Upper lobe of left lung (tissue), 6 donors: ENCODE measurements around the gene TRMT2B. TPM values are rescaled to one million over a fixed set of nuclear protein-coding genes. Genes with fewer than 3 reads are reported as not detected.

Source experiments
- ATAC-seq, 2 donors: fragments of 200-7000 bp; cut with Tn5 transposase; one replicate each; pipeline ENCODE4 v1.9.1; 2022; ENCODE audit warnings: mild to moderate bottlenecking in 2 of 2, moderate library complexity in 2 of 2; ENCODE audit not compliant: low FRiP score in 2 of 2
- DNase-seq, 2 donors: peaks; one replicate each; pipeline ENCODE4 v3.0.0-alpha.2; 2019 to 2020
- H3K27ac ChIP-seq, 4 donors: fragments of 200-600 bp; sonication (generic); one replicate each; pipeline ENCODE4 v1.5.1; 2016 to 2019
- H3K27me3 ChIP-seq, 4 donors: fragments of 200-600 bp; sonication (generic); one replicate each; pipeline ENCODE4 v1.5.1; 2017 to 2019
- H3K36me3 ChIP-seq, 4 donors: fragments of 200-600 bp; sonication (generic); one replicate each; pipeline ENCODE4 v1.5.1; 2016 to 2019
- H3K4me1 ChIP-seq, 4 donors: fragments of 200-600 bp; sonication (generic); one replicate each; pipeline ENCODE4 v1.5.1; 2018 to 2019
- H3K4me3 ChIP-seq, 4 donors: fragments of 200-600 bp; sonication (generic); one replicate each; pipeline ENCODE4 v1.5.1; 2017 to 2019; ENCODE audit warnings: mild to moderate bottlenecking in 2 of 4, moderate library complexity in 1 of 4
- H3K9me3 ChIP-seq, 4 donors: fragments of 200-600 bp; sonication (generic); one replicate each; pipeline ENCODE4 v1.5.1; 2018 to 2019
- EP300 ChIP-seq, 4 donors: sonication (generic); formaldehyde crosslinking; IDR thresholded peaks; one replicate each; pipeline ENCODE4 v1.5.1; 2017; ENCODE audit warnings: antibody characterized with exemption in 4 of 4, control low read depth in 2 of 4
- POLR2A ChIP-seq, 4 donors: fragments of 450-650 bp; IDR thresholded peaks; one replicate each; pipeline ENCODE4 v1.5.1; 2016 to 2017; ENCODE audit warnings: antibody characterized with exemption in 4 of 4, mild to moderate bottlenecking in 2 of 4
- POLR2AphosphoS5 ChIP-seq, 2 donors: sonication (generic); formaldehyde crosslinking; IDR thresholded peaks; one replicate each; pipeline ENCODE4 v1.5.1; 2017; ENCODE audit warnings: antibody characterized with exemption in 2 of 2
- WGBS, 2 donors: methylation state at CpG; one replicate each; pipeline ENCODE4 v1.1.5; 2017 to 2018; 5-methylcytosine and 5-hydroxymethylcytosine counted together
- total RNA-seq, 6 donors: library from RNA; depleted of rRNA in 4 of 6; stranded (reverse); fragments of >200 nt in 4 of 6; gene quantifications; one replicate each; pipeline versions ENCODE4 v1.1.0 to v1.2.1, GENCODE V29; 2016 to 2021
- TF ChIP-seq, protein P1 (sequence below), 6 experiments: fragments of 450-650 bp in 4 of 6; fragments of 200-600 bp in 2 of 6; sonication (generic) in 2 of 6; IDR thresholded peaks; one replicate each; pipeline ENCODE4 v1.5.1; 2016 to 2019; ENCODE audit warnings: antibody characterized with exemption in 6 of 6
- donor health status: DM: no; HTN: no; CAD: no; lungs with moderate emphysema.
- donor health status: DM: no; HTN: yes; CAD: no; lungs with severe emphysema.

TRMT2B gene
- total RNA-seq, 6 donors from 2014 or later = 11.4 to 32.5 (median 19.9) TPM

DNA sequence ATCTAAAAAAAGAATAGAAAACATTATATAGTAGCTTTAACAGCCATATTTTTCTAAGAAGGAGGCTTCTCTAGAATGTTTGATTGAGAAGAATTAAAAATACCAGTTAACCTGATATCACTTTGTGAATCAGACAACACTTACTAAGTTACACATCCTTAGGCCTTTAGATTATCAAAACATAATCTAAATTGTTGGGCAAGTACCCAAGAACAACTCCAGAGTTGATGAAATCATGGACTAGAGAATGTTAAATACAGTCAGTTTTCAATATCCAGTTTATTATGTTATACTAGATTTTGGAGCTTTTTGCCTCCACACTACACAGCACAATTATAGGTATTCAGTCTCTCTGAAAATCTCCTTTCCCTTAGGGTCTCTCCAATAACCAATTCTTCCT is 42.8 kb downstream of the TRMT2B start:
- no peak overlapping the region for H3K27ac ChIP-seq
- peaks cover 0 to 32% (median 4%) of the 10 kb centered on the region in 4 donors for H3K36me3 ChIP-seq
- TF ChIP-seq, protein P1, sequence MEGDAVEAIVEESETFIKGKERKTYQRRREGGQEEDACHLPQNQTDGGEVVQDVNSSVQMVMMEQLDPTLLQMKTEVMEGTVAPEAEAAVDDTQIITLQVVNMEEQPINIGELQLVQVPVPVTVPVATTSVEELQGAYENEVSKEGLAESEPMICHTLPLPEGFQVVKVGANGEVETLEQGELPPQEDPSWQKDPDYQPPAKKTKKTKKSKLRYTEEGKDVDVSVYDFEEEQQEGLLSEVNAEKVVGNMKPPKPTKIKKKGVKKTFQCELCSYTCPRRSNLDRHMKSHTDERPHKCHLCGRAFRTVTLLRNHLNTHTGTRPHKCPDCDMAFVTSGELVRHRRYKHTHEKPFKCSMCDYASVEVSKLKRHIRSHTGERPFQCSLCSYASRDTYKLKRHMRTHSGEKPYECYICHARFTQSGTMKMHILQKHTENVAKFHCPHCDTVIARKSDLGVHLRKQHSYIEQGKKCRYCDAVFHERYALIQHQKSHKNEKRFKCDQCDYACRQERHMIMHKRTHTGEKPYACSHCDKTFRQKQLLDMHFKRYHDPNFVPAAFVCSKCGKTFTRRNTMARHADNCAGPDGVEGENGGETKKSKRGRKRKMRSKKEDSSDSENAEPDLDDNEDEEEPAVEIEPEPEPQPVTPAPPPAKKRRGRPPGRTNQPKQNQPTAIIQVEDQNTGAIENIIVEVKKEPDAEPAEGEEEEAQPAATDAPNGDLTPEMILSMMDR (IDR thresholded peaks at IDR 0.05) = no peak
- TF ChIP-seq POLR2AphosphoS5 (IDR thresholded peaks at IDR 0.05) (no peak), EP300 (IDR thresholded peaks at IDR 0.05) (no peak), POLR2A (IDR thresholded peaks at IDR 0.05) (no peak)
- no peaks in the 10 kb centered on the region for H3K27me3 ChIP-seq
- no peak overlapping the region for H3K4me3 ChIP-seq
- H3K9me3 ChIP-seq = no peaks in the 10 kb centered on the region
- no peaks in the 10 kb centered on the region for H3K4me1 ChIP-seq
- ATAC-seq = no peak
- no peak for DNase-seq

DNA sequence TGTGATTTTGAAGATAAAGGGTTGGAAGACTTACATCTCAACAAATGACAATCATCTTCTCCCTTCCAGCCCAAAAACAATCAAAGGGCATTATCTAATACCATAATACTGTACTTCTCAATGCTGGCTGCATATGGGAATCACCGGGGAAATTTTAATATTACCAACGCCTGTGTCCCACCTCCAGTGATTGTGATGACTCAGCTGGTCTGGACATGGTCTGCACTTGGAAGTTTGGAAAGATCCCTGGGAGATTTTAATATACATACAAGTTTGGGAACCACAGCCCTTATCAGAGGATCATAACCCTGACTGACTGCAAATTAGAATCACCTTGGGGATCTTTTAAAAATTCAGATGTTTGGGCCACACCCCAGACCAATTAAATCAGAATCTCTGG is 52.5 kb downstream of the TRMT2B start:
- Histone ChIP-seq H3K27ac (no peak overlapping the region), H3K4me3 (no peak overlapping the region), H3K9me3 (no peaks in the 10 kb centered on the region), H3K4me1 (no peaks in the 10 kb centered on the region), H3K36me3 (no peaks in the 10 kb centered on the region), H3K27me3 (no peaks in the 10 kb centered on the region)
- WGBS, 2 donors = 90% methylated on average over 2 of the region's 2 CpGs; no CpG with 5 or more reads in 1 of the 2 donors
- ATAC-seq (no peak), DNase-seq (no peak)
- no peak for TF ChIP-seq POLR2A (IDR thresholded peaks at IDR 0.05)
- TF ChIP-seq, protein P1 (IDR thresholded peaks at IDR 0.05) = no peak
- no peak for TF ChIP-seq POLR2AphosphoS5 (IDR thresholded peaks at IDR 0.05)
- no peak for TF ChIP-seq EP300 (IDR thresholded peaks at IDR 0.05)

DNA sequence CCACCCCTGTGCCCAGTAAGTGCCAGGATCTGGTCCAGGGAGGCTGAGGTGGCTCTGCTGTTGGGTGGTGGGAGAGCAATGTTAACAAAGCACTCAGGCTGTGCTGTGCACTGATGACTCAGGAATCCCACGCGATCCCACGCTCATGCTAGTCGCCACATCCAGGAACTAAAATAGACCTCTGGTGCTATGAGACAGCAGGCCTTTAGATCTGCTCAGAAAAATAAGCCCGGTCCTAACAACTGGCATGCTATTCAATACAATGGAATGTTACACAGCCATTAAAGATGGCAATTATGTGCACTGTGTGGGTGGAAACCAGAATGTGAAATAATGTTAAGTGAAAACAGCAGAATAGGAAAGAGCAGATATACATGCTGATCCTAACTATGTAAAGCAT is 56.4 kb downstream of the TRMT2B start:
- Histone ChIP-seq H3K4me1 (peaks cover 0 to 5% (median 0%) of the 10 kb centered on the region in 4 donors), H3K36me3 (no peaks in the 10 kb centered on the region), H3K9me3 (no peaks in the 10 kb centered on the region), H3K27me3 (no peaks in the 10 kb centered on the region), H3K27ac (no peak overlapping the region), H3K4me3 (no peak overlapping the region)
- 83% methylated on average over 1 to 5 of the region's 5 CpGs for WGBS, 2 donors
- TF ChIP-seq POLR2AphosphoS5 (IDR thresholded peaks at IDR 0.05) = no peak
- TF ChIP-seq, protein P1 (IDR thresholded peaks at IDR 0.05) = no peak
- no peak for TF ChIP-seq EP300 (IDR thresholded peaks at IDR 0.05)
- TF ChIP-seq POLR2A (IDR thresholded peaks at IDR 0.05) = no peak
- DNase-seq (no peak), ATAC-seq (no peak)

DNA sequence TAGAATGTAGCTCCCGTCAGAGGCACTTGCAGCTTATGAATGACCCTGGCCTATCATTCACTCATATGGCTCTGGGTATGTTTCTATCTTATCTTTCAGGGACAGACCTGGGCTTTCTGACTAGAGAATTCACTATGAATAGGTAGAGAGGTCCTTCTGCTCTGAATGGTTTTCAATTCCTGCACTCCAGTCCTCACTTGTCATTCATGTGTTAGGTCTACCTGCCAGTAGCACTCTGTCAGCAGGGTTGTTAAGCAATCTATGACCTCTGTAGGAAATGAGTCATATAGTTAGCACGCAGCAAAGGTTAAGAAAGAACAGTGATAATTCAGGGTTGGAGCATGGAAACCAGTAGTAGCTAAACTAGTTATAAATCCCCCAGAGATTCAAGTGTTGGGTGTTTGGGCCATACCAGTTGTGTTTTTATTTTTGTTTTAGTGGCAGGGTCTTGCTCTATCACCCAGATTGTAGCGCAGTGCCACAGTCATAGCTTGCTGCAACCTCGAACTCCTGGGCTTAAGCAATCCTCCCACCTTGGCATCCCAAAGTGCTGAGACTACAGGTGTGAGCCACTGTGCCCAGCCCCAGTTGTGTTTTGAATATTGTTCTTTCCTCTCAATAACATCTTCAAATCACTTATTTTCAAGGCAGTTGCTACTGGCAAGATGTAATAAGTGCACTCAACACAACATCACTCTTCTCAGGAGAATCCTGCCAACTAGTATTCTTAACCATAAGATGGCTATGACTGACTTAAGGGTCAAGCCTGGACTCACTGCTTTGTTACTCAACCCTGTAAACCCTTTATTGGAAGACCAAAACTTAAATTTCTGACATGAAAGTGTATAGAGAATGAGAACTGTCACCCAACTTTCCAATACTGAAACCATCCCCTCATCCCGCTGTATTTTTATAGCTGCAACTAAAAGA is 57.3 kb downstream of the TRMT2B start:
- TF ChIP-seq EP300 (IDR thresholded peaks at IDR 0.05) = peak in 1 of 4 donors; percentile 51
- TF ChIP-seq, protein P1 (IDR thresholded peaks at IDR 0.05) = no peak
- Histone ChIP-seq H3K27ac (no peak overlapping the region), H3K36me3 (no peaks in the 10 kb centered on the region), H3K9me3 (no peaks in the 10 kb centered on the region), H3K4me1 (peaks cover 0 to 5% (median 0%) of the 10 kb centered on the region in 4 donors), H3K27me3 (no peaks in the 10 kb centered on the region), H3K4me3 (no peak overlapping the region)
- ATAC-seq = peak in 1 of 2 donors; percentile 75
- DNase-seq = peak in 1 of 2 donors; percentile 39
- 64 to 89% methylated on average over 5 of the region's 5 CpGs for WGBS, 2 donors
